HG03565 (cell line): ENCODE data around the gene NID1.
"Not testable (repeated sequence)": the region's sequence is repeated elsewhere in the genome, so short reads cannot be mapped to it uniquely, and the experiment has no call there.

Experiments
- ATAC-seq: cut with Tn5 transposase; IDR thresholded peaks from one replicate; pipeline ENCODE4 v1.9.1; 2021; ENCODE audit warnings: mild to moderate bottlenecking, moderate library complexity; ENCODE audit not compliant: unreplicated experiment

Gene NID1

DNA sequence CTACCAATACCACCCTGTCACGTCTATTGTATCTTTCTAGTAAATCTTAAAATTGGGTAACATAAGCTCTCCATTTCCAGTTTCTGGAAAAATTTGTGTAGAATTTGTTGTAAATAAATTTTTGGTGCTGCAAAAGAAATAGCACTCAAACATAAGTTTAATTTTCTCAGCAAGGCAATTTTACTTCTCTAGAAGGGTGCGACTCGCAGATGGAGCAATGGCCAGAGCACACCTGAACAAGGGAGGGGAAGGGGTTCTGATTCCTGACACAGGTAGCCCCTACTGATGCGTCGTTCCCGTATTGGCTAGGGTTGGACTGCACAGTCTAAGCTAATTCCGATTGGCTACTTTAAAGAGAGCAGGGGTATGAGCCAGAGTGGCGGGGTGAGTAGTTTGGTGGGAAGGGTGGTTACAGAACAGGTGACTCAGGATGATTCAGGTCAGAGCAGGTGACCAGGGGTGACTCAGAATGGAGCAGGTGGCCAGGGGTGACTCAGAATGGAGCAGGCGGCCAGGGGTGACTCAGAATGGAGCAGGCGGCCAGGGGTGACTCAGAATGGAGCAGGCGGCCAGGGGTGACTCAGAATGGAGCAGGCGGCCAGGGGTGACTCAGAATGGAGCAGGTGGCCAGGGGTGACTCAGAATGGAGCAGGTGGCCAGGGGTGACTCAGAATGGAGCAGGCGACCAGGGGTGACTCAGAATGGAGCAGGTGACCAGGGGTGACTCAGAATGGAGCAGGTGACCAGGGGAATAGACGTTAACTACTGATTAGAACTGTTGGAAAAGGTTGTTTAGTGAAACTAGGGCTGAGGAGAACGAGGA, 32.0 kb upstream of the NID1 start:
- ATAC-seq = not testable (repeated sequence)

DNA sequence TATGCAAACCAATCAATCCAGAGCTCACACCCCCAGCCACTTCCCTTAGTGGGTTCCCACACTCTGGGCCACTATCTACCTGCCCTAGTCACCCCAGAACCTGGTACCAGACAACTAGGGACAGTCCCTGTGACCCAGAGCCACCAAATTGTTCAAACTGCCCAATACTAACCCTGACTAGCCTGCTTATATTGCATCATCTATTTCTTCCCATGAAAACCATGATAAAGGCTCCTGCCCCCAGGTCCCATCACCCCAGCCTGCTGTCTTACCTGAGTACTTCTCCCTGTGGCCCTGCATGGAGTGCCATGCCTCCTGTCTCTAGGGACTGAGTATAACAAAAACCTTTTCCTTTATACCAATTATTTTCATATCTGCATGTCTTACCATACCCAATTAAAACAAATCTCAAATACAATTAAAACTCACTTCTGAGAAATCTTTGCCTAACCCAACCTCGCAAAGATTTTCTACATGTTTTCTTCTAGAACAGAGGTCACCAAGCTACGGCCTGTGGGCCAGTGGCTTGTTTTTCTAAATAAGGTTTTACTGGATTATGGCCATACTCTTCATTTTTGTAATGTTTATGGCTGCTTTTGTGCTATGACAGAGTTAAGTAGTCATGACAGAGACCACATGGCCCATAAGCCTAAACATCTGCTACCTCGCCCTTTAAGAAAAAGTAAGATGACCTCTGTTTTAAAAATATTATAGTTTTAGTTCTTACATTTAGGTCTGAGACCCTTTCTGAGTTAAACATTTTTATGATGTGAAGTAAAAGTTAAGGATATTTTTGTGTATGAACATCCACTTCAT, 31.0 kb upstream of the NID1 start:
- no peak for ATAC-seq

DNA sequence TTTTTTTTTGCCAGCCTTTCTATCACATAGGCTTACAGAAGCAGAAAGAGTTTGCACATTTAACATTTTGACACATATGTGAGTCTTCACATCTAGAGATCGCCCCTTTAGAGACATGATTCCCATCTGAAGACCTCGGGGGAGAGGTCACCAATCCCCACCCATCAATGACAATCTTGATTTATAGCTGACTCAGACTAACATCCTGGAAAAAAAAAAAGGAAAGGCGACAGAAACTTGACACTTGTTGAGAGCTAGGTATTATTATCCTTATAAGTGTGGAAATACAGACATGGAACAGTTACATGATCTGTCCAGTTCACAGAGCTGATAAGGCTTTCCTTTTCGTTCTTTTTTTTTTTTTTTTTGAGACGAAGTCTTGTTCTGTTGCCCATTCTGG, 28.0 kb upstream of the NID1 start:
- ATAC-seq = no peak

DNA sequence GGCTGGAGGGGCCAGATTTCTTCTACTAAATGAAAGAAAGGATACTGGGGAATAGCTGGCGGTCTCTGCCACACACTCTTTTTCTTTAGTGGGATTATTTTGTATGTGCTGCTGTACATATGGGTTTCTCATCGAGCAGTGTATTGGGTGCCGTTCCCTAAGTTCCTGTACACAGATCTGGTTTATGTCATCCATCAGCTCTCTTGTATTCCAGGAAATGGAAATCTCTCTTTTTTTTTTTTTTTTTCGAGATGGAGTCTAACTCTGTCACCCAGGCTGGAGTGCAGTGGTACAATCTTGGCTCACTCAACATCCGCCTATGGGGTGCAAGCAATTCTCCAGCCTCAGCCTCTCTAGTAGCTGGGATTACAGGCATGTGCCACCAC, 27.0 kb upstream of the NID1 start:
- ATAC-seq = no peak

DNA sequence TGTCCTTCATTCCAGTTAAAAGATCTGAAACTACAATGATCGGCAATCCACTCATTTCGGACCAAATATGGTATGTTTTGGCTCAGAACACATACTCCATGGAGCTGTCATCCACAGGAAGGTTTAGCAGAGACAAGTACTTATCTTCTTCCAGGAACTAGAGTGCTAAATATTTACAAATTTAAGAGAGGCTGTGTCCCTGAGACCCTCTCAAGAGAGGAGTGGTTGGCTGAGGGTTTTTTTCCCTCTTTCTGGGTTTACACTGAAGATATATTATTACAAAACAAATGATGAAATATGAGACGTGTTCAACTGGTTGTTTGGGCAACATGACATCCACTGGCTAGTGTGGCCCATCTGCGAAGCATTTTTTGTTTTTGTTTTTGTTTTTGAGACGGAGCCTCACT, 25.9 kb upstream of the NID1 start:
- no peak for ATAC-seq

DNA sequence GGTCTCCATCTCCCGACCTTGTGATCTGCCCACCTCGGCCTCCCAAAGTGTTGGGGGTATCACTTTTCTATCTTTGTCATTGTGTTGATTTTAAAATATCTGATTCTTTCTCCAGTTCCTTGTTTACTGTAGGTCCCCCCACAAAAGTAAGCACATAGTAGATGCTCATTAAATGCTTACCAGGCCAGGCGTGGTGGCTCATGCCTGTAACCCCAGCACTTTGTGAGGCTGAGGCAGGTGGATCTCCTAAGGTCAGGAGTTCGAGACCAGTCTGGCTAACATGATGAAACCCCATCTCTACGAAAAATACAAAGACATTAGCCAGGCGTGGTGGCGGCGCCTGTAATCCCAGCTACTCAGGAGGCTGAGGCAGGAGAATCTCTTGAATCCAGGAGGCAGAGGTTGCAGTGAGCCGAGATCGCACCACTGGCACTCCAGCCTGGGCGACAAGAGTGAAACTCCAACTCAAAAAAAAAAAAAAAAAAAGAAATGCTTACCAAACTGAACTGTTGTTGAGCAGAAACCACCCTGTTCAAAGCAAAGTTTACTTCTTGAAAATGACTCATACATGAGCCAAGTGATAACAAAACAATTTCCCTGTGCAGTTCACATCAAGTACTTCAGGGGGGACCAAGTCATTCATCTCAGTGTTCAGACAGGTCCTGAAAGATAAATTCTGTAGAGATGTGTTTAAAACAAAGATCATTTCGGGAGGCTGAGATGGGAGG, 24.3 kb upstream of the NID1 start:
- ATAC-seq = no peak

DNA sequence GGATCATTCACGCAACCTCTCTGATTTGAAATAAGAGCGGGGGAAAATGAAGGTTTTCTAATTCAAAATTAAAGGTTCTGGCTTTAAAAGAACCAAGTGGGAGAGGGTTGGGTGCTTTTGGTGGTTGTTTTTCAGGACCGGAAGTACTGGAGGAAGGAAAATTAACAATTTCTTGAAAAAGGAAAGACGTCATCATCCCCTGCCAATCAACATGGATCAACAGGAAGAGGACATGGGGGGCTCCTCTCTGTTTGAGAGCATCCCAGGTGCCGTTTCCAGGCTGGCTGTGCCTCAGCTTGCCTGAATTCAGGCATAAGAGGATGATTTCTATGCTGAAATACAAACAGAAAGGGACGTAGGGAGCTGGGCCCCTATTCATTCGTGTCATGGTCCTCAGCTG, 21.6 kb upstream of the NID1 start:
- no peak for ATAC-seq

DNA sequence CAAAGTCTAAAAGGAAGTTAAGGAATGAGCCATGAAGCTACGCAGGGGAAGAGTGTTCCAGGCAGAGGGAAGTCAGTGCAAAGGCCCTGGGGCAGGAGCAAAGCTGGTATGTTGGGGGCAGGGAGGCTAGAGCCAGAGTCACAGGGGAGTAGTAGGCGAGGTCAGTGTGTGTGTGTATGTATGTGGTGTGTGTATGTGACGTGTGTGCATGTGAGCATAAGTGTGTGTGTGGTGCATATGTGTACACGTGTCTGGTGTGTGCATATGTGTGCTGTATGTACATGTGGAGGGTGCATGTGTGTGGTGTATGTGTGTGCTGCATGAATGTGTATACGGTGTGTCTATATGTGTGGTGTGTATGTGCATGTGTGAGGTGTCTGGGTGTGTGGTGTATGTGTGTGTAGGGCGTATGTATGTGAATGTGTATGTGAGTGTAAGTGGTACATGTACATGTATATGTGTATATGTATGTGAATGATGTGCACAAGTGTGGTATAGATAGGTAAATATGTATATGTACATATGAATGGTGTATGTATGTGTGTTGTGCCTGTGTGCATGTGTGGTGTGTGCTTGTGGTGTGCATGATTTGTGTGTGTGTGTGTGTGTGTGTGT, 20.8 kb upstream of the NID1 start:
- ATAC-seq = no peak

DNA sequence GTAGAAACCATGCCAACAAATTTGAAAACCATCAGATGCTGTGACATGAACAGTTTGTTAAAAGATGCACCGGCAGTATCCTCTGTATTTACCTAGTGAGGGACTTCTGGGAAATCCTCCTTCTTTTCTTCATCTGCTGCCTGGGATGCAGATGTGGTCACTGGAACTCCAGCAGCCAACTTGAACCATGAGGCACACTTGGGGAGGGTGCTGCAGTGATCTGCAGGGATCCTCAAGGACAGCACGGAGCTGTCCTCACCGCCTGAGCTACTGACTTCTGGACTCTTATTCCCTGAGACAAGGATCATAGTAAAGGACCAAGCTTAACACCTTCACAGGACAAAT, 19.5 kb upstream of the NID1 start:
- no peak for ATAC-seq

DNA sequence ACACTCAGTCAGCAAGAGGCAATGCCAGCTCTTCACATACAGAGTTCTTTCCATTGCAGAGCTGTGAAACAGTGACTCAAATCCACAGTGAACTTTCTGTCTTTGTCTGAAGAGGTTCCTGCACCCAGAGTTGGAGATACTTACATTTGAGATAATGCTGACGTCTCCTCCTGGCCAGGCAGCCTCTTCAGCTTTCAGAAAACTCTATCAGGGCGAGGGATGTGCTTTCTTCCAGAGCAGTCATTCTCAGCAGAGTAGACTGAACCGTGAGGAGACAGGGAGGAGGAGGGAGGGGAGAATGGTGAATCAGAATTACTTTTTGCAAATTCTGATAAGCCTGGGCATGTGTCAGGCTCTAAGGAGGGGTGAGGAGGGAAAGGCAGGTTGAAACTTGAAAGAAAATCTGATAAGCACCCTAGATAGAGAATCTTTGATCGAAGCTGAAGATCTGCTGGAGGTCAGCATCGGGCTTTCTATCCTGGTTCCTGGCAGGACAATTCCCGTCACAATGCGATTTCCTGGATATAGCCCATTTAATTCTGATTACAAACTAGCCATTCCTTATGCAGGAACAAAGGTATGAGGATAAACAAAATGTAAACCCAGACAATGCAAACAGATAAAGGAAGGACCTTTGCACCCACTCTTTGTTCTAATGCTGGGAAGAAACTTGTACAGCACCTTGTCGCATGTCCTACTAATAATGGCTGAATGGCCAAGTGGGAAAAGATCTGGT, 18.9 kb upstream of the NID1 start:
- ATAC-seq = no peak

DNA sequence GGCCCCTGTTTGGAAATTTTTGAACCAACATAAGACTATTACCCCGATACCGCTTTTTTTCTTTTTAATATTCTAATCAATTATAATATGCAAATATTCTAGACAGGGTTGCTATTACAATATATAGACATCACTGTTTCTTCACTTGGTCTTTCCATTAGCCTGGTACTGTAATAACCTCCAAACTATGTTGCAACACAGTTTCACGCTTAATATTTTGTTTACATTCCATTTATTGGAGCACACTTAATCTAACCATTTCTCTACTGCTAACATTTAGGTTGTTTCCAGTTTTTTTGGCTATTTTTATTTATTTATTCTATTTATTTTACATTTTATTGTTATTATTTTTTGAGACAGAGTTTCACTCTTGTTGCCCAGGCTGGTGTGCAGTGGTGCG, 17.6 kb upstream of the NID1 start:
- ATAC-seq = no peak

DNA sequence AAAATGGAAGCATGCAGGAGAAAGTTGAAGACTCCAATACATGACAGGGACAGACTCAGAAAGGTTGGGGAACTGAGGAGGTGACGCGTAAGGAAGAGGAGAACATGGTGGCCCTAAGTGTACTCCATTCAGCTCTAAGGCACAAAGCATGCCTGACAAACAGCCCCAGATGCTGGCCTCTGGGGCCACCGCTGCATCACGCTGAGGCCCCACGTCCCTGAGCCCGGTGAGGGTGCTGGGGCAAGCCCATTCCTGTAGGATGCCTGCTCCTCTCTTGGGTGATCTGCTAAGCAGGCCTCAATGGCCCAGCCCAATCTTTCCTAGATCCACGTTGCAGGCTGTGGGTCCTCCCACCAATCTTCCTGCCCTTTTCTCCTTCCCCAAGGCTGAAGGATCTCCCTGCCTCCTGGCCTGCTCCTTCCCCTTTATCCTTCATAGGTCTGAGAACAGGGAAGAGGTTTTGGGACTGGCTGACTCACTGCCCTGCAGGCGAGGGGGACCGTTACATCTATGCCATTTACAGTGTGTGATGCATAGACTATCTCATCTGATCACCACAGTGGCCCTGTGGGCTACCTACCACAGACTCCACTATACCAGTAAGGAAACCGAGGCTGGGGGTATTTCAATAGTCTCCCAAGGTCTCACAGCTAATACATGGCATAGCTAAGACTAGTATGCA, 16.8 kb upstream of the NID1 start:
- ATAC-seq = no peak

DNA sequence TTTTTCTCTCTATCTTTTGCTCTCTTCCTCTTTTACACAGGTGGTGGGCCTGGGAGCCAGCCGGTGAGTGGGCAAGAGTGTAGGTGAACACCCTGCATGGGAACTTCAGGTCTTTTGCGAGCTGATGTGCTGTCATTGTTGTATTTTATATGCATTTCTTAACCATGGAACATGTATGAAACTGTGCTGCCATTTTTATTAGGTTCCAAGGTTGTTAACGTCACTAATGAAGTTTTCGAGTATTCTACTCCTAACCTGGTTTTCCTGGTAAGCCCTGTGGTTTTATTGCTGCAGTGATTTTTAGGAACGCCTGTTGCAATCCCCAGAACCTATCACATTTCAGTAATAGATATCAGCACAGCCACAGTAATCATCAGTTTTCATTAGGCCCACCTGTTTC, 14.8 kb upstream of the NID1 start:
- ATAC-seq = no peak

DNA sequence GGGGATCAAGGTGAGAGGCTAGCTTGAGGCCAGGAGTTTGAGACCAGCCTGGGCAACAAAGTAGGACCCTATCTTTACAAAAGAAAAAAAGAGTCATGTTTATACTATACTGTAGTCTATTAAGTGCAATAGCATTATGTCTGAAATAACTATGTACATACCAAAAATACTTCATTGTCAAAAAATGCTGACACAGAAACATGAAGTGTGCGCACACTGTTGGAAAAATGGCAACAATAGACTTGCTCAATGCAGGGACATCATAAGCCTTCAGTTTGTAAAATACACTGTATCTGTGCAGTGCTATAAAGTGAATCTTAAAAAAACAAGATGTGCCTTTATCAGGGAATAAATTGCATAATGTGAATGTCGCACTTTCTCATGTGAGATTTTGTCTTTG, 14.1 kb upstream of the NID1 start:
- ATAC-seq = no peak

DNA sequence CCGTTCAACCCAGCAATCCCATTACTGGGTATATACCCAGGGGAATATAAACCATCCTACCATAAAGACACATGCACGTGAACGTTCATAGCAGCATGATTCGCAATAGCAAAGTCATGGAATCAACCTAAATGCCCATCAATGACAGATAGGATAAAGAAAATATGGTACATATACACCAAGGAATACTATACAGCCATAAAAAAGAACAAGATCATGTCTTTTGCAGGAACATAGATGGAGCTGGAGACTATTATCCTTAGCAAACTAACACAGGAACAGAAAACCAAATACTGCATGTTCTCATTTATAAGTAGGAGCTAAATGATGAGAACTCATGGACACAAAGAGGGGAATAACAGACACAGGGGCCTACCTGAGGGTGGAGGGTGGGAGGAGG, 13.2 kb upstream of the NID1 start:
- ATAC-seq = not testable (repeated sequence)

DNA sequence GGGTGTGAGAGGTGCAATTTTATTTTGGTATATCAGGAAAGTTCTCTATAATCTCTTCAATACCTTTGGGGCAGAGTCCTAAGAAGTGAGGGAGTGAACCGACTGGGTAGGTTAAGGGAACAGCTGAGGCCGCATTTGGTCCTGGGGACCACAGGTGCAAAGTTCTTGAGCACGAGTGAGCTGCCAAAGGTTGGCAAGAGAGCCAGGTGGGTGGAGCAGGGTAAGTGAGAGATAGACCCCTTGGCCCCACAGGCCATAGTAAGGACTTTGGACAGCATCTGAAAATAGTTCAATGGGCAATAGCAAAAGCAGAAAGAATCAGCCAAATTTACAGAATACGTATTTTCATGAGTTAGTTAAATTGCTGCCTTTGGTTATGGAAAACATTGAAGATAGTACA, 11.0 kb upstream of the NID1 start:
- no peak for ATAC-seq

DNA sequence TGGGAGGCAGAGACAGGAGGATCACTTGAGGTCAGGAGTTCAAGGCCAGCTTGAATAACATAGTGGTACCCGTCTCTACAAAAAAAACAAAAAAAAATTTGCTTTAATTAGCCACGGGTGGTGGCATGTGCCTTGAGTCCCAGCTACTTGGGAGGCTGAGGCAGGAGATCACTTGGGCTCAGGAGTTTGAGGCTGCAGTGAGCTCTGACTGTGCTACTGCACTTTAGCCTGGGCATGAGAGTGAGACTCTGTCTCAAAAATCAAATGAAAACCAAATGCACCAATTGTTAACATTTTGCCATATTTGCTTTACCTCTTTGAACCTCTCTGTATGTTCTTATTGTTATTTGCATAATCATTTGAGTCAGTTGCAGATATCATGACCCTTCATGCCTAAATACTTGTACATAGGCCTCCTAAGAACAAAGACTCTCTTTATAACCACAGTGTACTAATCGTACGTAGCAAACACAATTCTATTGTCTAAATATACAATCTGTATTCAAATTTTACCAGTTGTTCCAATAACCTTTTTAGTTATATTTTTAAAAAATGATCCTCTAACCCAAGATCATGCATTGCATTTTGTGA, 8.5 kb upstream of the NID1 start:
- no peak for ATAC-seq

DNA sequence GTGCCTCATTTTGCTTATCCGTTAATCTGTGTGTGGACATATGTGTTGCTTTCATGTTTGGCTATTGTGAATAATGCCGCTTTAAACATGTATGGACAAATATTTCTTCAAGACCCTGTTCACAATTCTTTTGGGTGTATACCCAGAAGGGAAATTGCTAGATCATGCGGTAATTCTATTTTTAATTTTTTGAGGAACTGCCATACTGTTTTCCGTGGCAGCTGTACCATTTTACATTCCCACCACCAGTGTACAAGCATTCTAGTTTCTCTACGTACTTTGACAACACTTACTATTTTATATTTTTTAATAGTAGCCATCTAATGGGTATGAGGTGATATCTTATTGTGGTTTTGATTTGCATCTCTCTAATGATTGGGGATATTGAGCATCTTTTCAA, 7.1 kb upstream of the NID1 start:
- ATAC-seq = no peak

DNA sequence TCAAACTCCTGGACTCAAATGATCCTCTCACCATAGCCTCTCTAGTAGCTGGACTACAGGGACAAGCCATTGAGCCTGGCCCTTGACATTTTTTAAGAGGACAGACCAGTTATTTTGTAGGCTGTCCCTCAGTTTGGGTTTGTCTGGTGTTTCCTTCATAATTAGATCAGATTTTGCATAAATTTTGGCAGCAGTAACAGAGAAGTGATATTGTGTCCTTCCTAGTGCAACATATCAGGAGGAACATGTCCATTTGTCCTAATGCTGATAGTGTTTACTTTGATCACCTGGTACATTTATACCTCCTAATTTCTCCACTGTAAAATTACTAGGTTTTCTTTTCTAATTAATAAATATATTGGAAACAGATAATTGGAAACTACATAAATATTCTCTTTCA, 5.9 kb upstream of the NID1 start:
- no peak for ATAC-seq

DNA sequence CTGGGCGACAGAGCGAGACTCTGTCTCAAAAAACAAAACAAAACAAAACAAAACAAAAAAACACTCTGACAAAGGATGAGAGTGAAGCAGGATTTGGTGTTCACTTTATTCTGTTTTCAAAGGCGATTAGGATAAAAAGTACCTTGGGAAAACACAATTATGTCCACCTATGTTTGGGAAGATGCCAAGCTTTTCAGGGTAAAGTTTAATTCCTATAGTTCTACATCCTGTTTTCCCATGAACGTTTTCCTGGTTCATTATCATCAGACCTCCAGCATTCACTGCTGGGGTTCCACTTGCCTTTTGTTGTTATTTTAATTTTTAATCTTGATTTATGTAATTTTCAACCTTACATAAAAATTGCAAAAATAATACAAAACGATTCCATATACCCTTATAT, 4.9 kb upstream of the NID1 start:
- no peak for ATAC-seq
